CD4-positive, alpha-beta T cell treated with Interferon gamma for 1 hour (primary cell): Measurements from ENCODE around the gene ZNF746.

Experiments
- DNase-seq: peaks from one replicate; pipeline ENCODE4 v3.0.0-alpha.2; 2020

The ZNF746 gene

GRCh38 chr7:149489391-149490024, 8.1 kb downstream of the ZNF746 start:
- DNase-seq: no peak

GRCh38 chr7:149479568-149479967, 18.0 kb downstream of the ZNF746 start:
- DNase-seq: no peak

GRCh38 chr7:149478754-149479153, 18.9 kb downstream of the ZNF746 start:
- DNase-seq: no peak

- no peak for DNase-seq
Measured at GRCh38 chr7:149477494-149478443, 19.8 kb downstream of the ZNF746 start.

- DNase-seq: no peak
Measured at GRCh38 chr7:149476791-149477190, 20.8 kb downstream of the ZNF746 start.

- DNase-seq: no peak
Measured at GRCh38 chr7:149475121-149476045, 22.2 kb downstream of the ZNF746 start.

GRCh38 chr7:149474309-149475120, 23.1 kb downstream of the ZNF746 start:
- DNase-seq: no peak

- DNase-seq: no peak
Measured at GRCh38 chr7:149473251-149473650, 24.4 kb downstream of the ZNF746 start.

- DNase-seq: no peak
Measured at GRCh38 chr7:149471289-149471953, 26.2 kb downstream of the ZNF746 start.

- no peak for DNase-seq
Measured at GRCh38 chr7:149469806-149470205, 27.8 kb downstream of the ZNF746 start.

- no peak for DNase-seq
Measured at GRCh38 chr7:149468208-149468607, 29.4 kb downstream of the ZNF746 start.

GRCh38 chr7:149467321-149467859, 30.2 kb downstream of the ZNF746 start:
- DNase-seq: no peak

GRCh38 chr7:149466364-149466763, 31.2 kb downstream of the ZNF746 start:
- DNase-seq: no peak

GRCh38 chr7:149463500-149464161, 34.0 kb downstream of the ZNF746 start:
- DNase-seq: no peak

GRCh38 chr7:149462101-149462520, 35.5 kb downstream of the ZNF746 start:
- no peak for DNase-seq

- DNase-seq: peak; percentile 82
Measured at GRCh38 chr7:149460493-149461277, 36.9 kb downstream of the ZNF746 start, which contains the start of gene ZNF777. Gene ZNF777, minus strand, starts transcription at chr7:149461062. Its CDS starts 5,040 bp downstream, at chr7:149456022.

GRCh38 chr7:149459540-149460452, 37.8 kb downstream of the ZNF746 start:
- no peak for DNase-seq

GRCh38 chr7:149459201-149459539, 38.4 kb downstream of the ZNF746 start:
- no peak for DNase-seq

GRCh38 chr7:149458235-149458634, 39.4 kb downstream of the ZNF746 start:
- no peak for DNase-seq
